Measurements from ENCODE around the gene USP53.
"Not testable (repeated sequence)": the region's sequence is repeated elsewhere in the genome, so short reads cannot be mapped to it uniquely, and the experiment has no call there.

The USP53 gene

DNA sequence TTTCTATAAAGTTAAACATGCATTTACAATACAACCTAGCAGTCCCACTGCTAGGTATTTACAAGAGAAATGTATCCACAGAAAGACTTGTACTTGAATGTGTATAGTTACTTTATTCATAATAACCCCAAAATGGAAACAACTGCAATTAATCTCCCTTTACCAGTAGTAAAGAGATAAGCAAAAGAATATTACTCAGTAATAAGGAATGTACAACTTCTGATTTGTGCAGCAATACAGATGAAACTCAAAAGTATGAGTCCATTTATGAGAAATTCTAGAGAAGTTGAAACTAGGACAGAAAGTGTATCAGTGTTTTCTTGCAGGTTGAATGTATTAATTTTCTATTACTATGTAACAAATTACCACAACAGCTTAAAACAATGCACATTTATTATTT lies 15.2 kb downstream of the USP53 start:
- in situ Hi-C loops (cut with MboI; ENCODE audit: low sequenced_read_pairs), result no loop called here

DNA sequence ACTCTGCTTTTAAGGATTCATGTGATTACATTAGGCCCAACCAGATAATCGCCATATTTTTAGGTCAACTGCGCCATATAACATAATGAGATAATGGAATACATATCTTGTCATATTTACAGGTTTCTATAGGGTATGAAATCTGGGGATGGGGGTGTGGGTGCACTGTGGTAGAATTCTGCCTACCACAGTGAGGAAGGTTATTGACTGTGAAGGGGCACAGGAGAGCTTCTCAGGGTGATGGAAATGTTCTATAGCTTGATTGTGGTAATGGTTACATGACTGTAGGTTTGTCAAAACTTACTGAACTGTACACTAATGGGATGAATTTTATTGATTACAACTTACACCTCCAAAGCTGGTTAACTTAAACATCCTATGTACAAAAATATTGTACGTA lies 15.9 kb downstream of the USP53 start:
- in situ Hi-C loops (cut with MboI; ENCODE audit: low sequenced_read_pairs), result no loop called here

DNA sequence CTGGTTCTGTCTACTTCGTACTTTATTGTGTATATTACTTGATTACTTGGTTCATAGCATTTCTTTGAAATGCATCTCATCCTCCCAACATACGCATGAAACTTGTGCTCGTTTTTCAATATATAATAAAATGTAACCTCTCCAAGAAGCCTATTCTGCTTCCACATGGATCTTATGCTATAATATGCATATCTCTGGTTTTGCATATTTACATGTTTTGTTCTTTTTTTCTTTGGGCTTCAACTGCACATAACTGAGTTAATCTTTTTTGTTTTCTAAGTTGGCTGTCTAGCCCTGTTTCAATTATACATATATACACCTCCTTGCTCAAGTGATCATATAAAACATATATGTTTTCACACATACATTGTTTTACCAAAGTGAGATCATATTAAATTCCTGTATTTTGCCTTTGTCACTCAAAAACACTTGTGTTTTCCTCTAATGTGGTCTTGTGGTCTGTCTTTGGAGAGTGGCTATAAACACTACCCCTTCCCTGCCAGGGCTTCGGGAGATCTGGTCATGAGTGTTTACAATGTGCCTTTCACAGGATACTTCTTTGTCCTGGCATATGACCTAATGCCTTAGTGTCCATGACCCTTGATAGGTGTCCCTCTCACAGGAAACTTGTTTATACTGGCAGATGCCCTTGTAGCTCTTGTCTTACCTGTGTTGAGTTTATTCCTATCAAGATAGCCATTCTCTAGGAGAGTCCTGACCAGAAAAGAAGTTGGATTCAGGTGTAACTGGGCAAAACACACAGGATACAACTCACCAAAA lies 17.6 kb downstream of the USP53 start:
- in situ Hi-C loops (cut with MboI; ENCODE audit: low sequenced_read_pairs), result no loop called here

DNA sequence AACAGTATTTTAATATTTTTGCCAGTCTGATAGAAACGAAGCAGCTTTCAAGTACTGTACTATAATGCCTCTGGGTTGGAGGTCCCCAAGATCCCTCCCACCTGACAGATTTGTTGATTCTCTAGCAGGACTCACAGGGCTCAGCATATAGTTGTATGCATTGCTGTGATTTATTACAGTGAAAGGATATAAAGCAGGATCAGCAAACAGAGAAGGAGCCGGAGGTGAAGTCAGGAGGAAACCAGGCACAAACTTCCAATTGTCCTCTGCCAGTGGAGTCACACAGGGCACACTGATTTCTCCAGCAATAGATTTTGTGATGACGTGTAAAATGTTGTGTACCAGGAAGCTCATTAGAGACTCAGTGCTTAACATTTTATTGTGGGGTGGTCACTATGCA lies 19.0 kb downstream of the USP53 start:
- in situ Hi-C loops (cut with MboI; ENCODE audit: low sequenced_read_pairs), result no loop called here

DNA sequence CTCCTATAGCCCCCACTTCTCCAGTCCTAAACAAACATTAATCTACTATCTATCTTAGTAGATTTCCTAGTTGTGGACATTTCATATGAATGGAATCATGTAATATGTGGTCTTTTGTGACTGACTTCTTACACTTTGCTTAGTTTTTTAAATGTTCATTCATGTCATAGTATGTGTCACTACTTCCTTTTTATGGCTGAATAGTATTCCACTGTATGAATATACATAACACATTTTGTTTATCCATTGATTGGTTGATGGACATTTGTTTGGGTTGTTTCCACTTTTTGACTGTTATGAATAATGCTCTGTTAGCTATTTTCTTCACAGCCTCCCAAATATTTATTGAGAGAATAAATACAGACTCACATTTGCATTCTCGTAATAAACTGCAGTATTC lies 19.8 kb downstream of the USP53 start:
- in situ Hi-C loops (cut with MboI; ENCODE audit: low sequenced_read_pairs), result no loop called here

DNA sequence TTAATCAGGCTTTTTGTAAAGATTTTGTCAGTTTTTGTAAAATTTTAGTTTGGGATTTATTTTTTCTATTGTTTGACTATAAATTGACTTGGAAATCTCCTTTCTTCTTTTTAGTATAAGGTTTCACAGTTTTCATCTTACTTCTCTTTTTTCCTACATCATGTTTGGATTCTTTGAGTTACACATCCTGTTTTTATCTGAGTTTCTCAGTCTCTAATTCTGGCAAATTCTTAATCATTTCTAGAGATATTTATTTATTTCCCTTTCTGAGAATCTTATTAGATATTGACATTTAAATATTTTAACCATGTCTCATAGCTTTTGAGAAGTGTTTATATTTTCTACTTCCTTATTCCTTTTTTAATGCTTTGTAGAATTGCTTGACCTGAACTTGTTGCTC lies 20.7 kb downstream of the USP53 start:
- in situ Hi-C loops (cut with MboI; ENCODE audit: low sequenced_read_pairs), result no loop called here

DNA sequence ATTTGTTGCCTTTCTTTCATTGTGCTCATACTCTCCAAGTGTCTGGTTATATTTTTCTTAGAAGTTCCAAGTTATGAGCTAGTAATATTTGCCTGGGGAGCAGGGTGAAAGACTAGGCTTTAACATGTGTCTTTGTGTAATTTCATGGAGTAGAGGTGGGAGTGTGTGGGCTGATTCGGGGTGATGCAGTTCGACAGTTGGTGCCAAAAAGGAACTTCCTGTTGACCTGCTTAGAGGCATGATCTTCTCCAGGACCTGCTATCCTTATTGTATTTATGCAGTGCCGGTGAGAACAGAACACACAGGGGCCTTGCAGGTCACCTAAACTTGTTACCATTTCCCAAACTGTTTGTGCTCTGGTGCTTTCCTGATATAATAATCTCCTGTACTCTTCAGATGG lies 21.2 kb downstream of the USP53 start:
- in situ Hi-C loops (cut with MboI; ENCODE audit: low sequenced_read_pairs), result no loop called here

DNA sequence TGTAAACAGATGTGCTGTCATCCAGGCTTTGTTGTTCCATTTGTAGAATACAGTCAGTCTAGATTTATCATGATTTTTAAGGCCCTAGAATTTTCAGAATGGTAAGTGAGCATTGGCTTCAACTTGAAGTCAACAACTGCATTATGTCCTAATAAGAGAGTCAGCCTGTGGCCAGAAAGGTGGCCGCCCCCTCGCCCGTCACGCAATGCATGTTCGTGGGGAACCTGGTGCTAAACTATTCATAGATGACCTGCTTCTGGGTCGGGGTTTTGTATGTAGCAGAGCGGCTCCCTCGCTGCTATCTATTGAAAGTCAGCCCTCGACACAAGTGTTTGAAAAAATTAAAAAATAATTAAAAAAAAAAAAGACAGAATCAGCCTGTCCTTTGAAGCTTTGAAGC lies 24.7 kb downstream of the USP53 start:
- in situ Hi-C loops (cut with MboI; ENCODE audit: low sequenced_read_pairs), result no loop called here

DNA sequence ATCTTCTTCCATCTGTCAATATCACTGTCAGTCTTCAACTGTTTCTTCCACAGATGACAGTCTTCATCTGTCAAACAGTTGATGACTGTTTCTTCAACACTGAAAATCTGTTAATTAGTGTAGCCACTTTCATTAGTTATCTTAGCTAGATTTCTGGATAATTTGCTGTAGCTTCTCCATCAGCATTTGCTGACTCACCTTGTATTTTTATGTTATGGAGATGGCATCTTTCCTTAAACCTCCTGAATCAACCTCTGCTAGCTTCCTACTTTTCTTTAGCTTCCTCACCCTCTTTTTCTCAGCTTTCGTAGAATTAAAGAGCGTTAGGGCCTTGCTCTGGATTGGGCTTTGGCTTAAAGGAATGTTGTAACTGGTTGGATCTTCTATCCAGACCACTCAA lies 25.1 kb downstream of the USP53 start:
- in situ Hi-C loops (cut with MboI; ENCODE audit: low sequenced_read_pairs), result no loop called here

DNA sequence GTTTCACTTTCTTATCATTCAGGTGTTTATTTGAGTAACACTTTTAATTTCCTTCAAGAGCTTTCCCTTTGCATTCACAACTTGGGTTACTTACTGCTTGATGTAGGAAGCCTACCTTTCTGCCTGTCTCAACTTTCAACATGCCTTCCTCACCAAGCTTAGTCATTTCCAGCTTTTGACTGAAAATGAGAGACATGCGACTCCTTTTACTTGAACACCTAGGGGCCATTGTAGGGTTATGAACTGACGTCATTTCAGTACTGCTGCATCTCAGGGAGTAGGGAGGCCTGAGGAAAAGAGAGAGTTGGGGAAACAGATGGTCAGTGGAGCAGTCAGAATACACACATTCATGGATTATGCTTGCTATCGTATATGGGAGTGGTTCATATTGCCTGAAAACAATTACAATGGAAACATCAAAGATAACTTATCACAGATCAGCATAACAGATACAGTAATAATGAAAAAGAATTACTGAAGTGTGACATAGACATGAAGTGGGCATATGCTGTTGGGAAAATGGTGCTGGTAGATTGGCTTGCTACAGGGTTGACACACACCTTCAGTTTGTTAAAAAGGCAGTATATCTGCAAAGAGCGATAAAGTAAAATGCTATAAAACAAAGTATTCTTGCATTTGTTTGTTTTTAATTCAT lies 25.7 kb downstream of the USP53 start:
- in situ Hi-C loops (cut with MboI; ENCODE audit: low sequenced_read_pairs), result no loop called here

DNA sequence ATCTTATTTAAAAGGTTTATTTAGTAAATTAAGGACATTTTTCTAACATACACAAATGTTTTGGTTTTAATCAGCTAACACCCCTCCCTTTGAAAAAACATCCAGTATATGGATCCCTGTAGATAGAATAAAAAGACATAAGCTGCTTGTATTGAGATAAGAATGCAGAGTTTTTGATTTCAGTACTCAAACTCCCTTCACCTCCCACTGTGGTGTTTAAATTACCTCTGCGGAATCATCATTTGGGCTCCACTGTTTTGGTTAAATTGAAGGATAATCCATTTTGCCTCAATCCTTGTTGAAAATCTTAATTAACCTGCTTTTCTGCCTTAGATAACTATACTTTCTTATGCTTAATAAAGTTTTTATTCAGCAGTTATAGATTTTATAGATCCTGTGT lies 27.6 kb downstream of the USP53 start:
- in situ Hi-C loops (cut with MboI; ENCODE audit: low sequenced_read_pairs), result no loop called here

DNA sequence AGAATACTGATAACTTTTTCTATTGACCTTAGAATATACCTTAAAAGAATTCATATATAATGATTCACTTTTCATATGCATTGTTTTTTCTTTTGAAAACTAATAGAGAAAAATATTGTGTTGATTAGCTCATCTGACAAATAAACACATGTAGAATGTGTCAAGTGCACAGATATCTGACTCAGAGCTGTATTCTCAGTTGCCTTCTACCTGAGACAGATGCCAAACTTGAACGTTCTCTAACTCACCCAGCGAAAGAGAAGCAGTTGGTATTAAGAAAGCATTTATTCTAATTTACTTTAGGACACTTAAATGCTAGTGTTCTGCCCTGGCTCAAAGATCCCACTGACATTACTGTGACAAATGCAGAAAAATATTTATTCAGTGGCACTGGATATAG lies 28.1 kb downstream of the USP53 start:
- in situ Hi-C loops (cut with MboI; ENCODE audit: low sequenced_read_pairs), result no loop called here

DNA sequence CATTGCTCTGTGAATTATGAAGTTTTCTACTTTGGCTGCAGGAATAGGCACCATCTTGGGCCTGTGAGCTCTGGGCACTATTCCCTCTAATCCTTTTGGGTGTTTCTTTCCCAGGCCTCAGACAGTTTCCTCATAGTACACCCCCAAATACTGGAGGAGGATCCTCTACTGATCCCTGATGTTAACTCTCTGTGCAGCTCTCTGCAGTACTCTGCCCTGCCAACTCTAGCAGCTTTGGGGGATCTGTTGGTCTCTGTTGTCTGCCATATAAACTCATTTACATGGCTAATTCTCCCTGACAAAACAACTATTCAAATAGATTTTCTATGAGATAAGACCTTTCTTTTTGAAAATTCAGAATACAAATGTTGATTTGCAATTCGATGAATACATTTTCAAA lies 29.9 kb downstream of the USP53 start:
- in situ Hi-C loops (cut with MboI; ENCODE audit: low sequenced_read_pairs), result no loop called here

DNA sequence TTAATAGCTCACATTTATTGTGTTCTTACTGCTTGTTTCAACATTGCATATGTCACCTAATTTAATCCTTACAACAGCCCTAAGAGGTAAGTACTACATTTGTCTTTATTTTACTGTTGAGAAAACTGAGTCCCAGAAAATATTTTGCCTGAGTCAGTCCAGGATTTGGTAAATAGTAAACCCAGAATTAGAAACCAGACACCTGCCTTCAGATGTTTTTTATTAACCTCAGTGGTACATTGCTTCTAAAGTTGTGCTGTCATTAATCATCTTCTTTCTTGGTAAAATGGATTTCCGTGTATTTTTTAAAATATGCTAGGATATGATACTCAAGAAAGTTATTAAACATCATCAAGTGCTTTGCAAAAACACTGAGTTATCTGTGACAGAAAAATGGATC lies 31.4 kb downstream of the USP53 start:
- in situ Hi-C loops (cut with MboI; ENCODE audit: low sequenced_read_pairs), result no loop called here

DNA sequence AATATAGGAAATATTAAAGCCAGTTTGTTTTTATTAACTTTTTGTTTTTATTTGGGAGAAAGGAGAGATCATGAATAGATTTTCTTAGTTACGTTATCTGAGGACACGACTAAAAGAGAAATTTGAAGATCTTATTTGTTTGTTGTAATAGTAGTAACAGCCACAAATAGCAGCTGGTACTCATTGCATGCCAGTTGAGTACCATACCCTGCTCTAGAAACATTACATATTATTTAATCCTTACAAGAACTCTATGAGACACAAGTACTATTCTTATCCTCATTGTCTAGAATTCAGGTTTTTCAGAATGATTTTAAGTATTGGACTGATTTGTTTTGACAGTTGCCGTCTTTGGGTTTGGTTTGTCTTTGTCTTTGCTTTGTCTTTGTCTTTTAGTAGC lies 31.8 kb downstream of the USP53 start:
- in situ Hi-C loops (cut with MboI; ENCODE audit: low sequenced_read_pairs), result no loop called here

DNA sequence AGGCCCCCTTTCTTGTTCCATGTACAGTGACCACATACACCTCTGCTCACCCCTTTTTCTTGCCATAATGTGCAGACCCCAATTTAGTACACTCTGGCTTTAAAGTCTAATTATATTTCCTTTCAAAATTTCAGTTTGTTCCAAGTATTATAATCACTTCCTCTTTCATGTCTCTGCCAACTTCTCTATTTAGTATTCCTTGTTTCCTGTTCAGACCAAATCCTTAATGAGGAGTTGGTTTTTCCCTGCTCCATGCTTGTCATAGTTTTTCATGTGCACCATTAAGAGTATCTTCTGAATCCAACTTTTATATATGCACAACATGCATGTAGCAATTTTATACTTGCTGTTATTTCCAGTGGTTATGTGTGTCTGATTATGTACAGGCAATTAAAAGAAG lies 32.3 kb downstream of the USP53 start:
- in situ Hi-C loops (cut with MboI; ENCODE audit: low sequenced_read_pairs), result no loop called here

DNA sequence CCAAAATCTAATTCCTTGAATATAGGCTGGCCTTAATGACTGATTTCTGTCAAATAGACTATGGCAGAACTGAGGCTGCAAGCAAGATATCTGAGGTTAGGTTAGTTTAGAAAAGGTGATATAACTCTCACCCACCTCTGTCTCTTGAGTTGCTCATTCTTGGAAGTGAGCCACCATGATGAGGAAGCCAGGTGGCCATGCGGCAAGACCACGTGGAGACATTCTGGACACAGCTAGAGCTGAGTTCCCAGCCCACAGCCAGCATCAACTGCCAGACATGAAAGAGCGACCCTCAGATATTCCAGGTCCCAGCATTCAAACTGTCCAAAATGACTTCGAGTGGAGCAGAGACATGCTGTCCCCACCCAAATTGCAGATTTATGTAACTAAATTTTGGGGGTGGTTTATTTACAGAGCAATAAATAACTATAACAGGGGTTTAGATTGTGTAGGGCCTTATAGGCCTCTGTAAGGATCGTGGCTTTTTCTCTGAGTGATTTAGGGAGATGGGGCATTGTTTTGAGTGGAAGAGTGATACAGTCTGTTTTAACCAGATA lies 33.7 kb downstream of the USP53 start:
- in situ Hi-C loops (cut with MboI; ENCODE audit: low sequenced_read_pairs), result no loop called here

DNA sequence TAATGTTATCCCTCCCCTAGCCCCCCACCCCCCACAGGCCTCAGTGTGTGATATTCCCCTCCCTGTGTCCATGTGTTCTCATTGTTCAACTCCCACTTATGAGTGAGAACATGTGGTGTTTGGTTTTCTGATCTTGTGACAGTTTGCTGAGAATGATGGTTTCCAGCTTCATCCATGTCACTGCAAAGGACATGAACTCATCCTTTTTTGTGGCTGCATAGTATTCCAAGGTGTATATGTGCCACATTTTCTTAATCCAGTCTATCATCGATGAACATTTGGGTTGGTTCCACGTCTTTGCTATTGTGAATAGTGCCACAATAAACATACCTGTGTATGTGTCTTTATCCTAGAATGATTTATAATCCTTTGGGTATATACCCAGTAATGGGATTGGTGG lies 38.5 kb downstream of the USP53 start:
- in situ Hi-C loops (cut with MboI; ENCODE audit: low sequenced_read_pairs), result not testable (repeated sequence)

DNA sequence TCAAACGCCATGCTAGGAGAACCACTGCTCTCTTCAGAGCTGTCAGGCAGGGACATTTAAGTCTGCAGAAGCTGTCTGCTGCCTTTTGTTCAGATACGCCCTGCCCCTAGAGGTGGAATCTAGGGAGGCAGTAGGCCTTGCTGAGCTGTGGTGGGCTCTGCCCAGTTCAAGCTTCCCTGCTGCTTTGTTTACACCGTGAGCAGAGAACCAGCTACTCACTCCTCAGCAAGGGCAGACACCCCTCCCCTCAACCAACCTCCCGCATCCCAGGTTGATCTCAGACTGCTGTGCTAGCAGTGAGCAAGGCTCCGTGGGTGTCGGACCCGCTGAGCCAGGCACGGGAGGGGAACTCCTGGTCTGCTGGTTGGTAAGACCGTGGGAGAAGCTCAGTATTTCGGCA lies 42.7 kb downstream of the USP53 start:
- in situ Hi-C loops (cut with MboI; ENCODE audit: low sequenced_read_pairs), result not testable (repeated sequence)

DNA sequence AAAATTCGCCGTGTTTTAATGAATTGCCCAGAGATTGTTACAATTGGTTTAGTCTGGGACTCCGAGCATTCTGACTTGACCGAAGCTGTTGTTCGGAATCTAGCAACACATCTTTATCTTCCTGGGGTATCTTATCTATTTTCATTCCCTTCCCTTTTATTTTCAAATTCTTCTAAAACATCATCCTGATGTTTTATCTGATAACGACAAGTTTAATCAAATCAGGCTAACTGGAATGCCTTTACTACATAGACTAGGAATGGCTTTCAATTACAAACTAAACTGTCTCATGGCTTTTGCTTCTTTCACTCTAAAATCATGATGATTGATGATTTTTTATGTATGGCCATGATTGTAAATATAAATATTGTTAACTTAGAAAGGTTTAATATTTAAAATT lies 48.0 kb downstream of the USP53 start:
- in situ Hi-C loops (cut with MboI; ENCODE audit: low sequenced_read_pairs), result no loop called here

DNA sequence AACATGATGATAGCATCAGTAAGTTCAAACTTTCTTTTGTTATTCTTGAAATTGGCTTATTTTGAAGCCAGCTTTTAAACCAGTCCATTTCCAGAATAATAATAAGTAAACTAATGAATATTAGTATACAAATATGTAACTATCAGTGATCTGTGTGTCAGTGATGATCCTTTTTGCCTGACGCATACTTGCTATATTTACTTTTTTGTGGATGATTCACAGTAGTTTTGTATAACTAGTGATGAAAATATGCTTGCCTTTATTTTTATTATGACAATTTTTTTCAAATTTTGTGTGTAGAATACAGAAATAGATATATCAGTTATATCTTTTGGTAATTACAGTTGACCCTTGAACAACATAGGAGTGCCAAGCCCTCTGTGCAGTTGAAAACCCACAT lies 49.5 kb downstream of the USP53 start:
- in situ Hi-C loops (cut with MboI; ENCODE audit: low sequenced_read_pairs), result no loop called here

DNA sequence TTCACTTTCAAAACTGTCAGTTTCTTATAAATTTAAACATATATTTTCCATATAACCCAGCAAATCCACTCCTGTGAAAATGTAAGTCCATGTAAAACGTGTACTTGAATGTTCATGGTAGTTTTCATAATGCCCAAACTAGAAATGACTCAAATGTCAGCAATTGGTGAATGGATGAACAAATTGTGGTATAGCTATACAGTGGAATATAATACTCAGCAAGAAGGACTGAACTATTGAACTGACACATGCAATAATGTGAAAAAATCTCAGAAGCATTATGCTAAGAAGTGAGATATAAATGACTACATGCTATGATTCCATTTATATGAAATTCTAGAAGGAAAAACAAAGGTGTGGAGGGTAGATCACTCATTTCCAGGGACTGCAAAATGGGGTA lies 52.2 kb downstream of the USP53 start:
- in situ Hi-C loops (cut with MboI; ENCODE audit: low sequenced_read_pairs), result no loop called here

DNA sequence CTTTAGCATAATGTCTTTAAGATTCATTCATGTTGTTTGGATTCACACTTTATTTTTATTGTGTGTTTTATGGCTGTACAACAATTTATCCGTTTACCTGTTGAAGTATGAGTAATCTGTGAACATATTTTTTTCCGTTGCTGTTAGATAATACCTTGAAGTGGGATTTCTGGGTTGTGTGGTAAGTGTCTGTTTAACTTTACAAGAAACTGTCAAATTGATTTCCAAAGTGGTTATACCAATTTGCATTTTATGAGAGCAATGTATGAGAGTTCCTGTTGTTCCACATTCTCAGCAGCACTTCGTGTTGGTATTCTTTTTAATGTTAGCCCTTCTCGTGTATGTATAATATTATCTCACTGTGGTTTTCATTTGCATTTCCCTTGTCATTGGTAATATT lies 53.6 kb downstream of the USP53 start:
- in situ Hi-C loops (cut with MboI; ENCODE audit: low sequenced_read_pairs), result no loop called here
